Prostate gland (tissue), 2 donors: ENCODE results near the gene OGFOD3.

Source experiments
- POLR2A ChIP-seq: fragments of 450-650 bp; IDR thresholded peaks from one replicate; pipeline ENCODE4 v1.6.1; 2016; ENCODE audit warnings: antibody characterized with exemption, mild to moderate bottlenecking
- POLR2AphosphoS5 ChIP-seq: sonication (generic); formaldehyde crosslinking; IDR thresholded peaks from one replicate; pipeline ENCODE4 v1.6.1; 2017; ENCODE audit warnings: antibody characterized with exemption
- TF ChIP-seq, protein P1 (sequence below), 4 experiments: fragments of 200-600 bp in 2 of 4; fragments of 450-650 bp in 2 of 4; sonication (generic) in 2 of 4; IDR thresholded peaks; 1 replicate in 3 of 4; 2 replicates in 1 of 4; pipeline ENCODE4 v1.5.1; 2016 to 2019; ENCODE audit warnings: antibody characterized with exemption in 4 of 4, mild to moderate bottlenecking in 2 of 4, moderate library complexity in 2 of 4

GRCh38 chr17:82443465-82444283, 25.3 kb upstream of the OGFOD3 start:
- TF ChIP-seq POLR2A (no peak), POLR2AphosphoS5 (no peak)
- TF ChIP-seq, protein P1, sequence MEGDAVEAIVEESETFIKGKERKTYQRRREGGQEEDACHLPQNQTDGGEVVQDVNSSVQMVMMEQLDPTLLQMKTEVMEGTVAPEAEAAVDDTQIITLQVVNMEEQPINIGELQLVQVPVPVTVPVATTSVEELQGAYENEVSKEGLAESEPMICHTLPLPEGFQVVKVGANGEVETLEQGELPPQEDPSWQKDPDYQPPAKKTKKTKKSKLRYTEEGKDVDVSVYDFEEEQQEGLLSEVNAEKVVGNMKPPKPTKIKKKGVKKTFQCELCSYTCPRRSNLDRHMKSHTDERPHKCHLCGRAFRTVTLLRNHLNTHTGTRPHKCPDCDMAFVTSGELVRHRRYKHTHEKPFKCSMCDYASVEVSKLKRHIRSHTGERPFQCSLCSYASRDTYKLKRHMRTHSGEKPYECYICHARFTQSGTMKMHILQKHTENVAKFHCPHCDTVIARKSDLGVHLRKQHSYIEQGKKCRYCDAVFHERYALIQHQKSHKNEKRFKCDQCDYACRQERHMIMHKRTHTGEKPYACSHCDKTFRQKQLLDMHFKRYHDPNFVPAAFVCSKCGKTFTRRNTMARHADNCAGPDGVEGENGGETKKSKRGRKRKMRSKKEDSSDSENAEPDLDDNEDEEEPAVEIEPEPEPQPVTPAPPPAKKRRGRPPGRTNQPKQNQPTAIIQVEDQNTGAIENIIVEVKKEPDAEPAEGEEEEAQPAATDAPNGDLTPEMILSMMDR (IDR thresholded peaks at IDR 0.05) = no peak
